DOHH2 (cell line): ENCODE results near the gene TIMM17A.

Experiments used
- EZH2phosphoT487 ChIP-seq: fragments of 200-600 bp; sonication (generic); IDR thresholded peaks from 2 replicates; pipeline ENCODE4 v1.6.1; 2017; ENCODE audit warnings: borderline replicate concordance, mild to moderate bottlenecking, antibody characterized with exemption, low read length, moderate library complexity, mixed read lengths
- TF ChIP-seq, protein P1 (sequence below): fragments of 200-600 bp; sonication (generic); IDR thresholded peaks from one replicate; pipeline ENCODE4 v1.5.1; 2014; ENCODE audit warnings: antibody characterized with exemption, mild to moderate bottlenecking, low read depth, low read length; ENCODE audit not compliant: poor library complexity, severe bottlenecking

DNA sequence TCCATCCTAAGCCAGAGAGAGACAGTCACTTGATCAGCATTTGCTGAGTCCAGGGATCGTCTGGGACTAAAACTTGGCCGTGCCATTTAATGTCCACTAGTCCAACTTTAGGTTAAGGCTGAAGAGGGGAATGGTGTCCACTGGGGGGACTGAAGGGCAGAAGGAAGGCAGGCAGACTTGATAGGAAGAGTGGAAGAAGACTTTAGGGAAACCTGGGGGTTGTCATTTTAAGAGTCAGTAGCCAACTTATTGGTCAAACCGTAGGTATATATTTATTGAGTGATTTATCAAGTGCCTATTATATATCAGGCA, 7.7 kb upstream of the TIMM17A start:
- TF ChIP-seq, protein P1, sequence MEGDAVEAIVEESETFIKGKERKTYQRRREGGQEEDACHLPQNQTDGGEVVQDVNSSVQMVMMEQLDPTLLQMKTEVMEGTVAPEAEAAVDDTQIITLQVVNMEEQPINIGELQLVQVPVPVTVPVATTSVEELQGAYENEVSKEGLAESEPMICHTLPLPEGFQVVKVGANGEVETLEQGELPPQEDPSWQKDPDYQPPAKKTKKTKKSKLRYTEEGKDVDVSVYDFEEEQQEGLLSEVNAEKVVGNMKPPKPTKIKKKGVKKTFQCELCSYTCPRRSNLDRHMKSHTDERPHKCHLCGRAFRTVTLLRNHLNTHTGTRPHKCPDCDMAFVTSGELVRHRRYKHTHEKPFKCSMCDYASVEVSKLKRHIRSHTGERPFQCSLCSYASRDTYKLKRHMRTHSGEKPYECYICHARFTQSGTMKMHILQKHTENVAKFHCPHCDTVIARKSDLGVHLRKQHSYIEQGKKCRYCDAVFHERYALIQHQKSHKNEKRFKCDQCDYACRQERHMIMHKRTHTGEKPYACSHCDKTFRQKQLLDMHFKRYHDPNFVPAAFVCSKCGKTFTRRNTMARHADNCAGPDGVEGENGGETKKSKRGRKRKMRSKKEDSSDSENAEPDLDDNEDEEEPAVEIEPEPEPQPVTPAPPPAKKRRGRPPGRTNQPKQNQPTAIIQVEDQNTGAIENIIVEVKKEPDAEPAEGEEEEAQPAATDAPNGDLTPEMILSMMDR = no peak
- no peak for TF ChIP-seq EZH2phosphoT487
